ENCODE data around the gene VSTM1.

Gene VSTM1

DNA sequence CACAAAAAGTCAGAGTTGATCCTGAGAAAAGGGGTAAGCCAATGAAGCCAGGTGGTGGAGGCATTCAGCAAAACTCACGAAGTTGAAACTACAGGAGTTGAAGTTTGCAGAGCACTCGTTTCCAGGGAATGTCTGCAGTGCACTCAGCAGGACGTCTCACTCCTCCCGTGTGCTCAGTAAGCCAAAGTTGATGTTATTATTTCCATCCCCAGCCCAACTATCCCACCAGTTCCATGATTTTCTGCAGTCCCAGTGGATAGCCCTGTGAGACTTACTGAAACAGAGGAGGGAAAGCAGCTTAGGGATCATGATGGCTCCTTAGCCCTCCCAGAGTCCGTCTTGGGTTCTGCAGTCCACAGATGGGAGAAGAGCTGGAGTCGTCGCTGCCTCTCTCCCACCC is 17.3 kb upstream of the VSTM1 start, which contains the start of gene TARM1:
TARM1 (minus strand) TSS at position 334 of the 400 bp plus-strand sequence; CDS start at position 309, 25 bp downstream.
- ChIA-PET POLR2A (no interaction called here), CTCF (no interaction called here)
- Histone ChIP-seq H3K9me3 (ENCODE audit: control insufficient read depth, insufficient read depth, low read depth, low read length) (no peaks in the 10 kb centered on the region; the same call in 1 of the 2 replicates), H3K27ac (ENCODE audit: extremely low read depth, low read depth, low read length) (no peak within 1 kb of the TSS), H3K36me3 (ENCODE audit: control insufficient read depth in 2 of 2, insufficient read depth in 1 of 2, low read length in 2 of 2) (no peaks in the 10 kb centered on the region), H3K4me3 (ENCODE audit: low read depth, low read length) (no peak within 1 kb of the TSS), H3K4me1 (ENCODE audit: control insufficient read depth, insufficient read depth, low read length) (no peaks in the 10 kb centered on the region)
- TF ChIP-seq, protein P1, sequence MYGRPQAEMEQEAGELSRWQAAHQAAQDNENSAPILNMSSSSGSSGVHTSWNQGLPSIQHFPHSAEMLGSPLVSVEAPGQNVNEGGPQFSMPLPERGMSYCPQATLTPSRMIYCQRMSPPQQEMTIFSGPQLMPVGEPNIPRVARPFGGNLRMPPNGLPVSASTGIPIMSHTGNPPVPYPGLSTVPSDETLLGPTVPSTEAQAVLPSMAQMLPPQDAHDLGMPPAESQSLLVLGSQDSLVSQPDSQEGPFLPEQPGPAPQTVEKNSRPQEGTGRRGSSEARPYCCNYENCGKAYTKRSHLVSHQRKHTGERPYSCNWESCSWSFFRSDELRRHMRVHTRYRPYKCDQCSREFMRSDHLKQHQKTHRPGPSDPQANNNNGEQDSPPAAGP (tag by site-specific recombination; IDR thresholded peaks at IDR 0.05): no peak
- TF ChIP-seq ZNF792 (tag by site-specific recombination; IDR thresholded peaks at IDR 0.05) (no peak), TRIM28 (IDR thresholded peaks at IDR 0.05; ENCODE audit: borderline replicate concordance, low read length) (peak; percentile 44; the same call in 1 of the 2 replicates)

- Histone ChIP-seq H3K4me3 (ENCODE audit: low read depth, low read length) (no peak overlapping the region), H3K9me3 (ENCODE audit: control insufficient read depth, insufficient read depth, low read depth, low read length) (no peaks in the 10 kb centered on the region; the same call in 1 of the 2 replicates), H3K27ac (ENCODE audit: extremely low read depth, low read depth, low read length) (no peak overlapping the region), H3K4me1 (ENCODE audit: control insufficient read depth, insufficient read depth, low read length) (no peaks in the 10 kb centered on the region), H3K36me3 (ENCODE audit: control insufficient read depth in 2 of 2, insufficient read depth in 1 of 2, low read length in 2 of 2) (no peaks in the 10 kb centered on the region)
- no peak for TF ChIP-seq BCL11A (tag by site-specific recombination; IDR thresholded peaks at IDR 0.05; ENCODE audit: low read depth)
- no peak for TF ChIP-seq ZNF184 (tag by site-specific recombination; IDR thresholded peaks at IDR 0.05)
- TF ChIP-seq ZNF292 (tag by site-specific recombination; IDR thresholded peaks at IDR 0.05; ENCODE audit: borderline replicate concordance, low read depth): no peak
- TF ChIP-seq ZNF221 (tag by site-specific recombination; IDR thresholded peaks at IDR 0.05; ENCODE audit: borderline replicate concordance): no peak
- no peak for TF ChIP-seq ZNF114 (tag by site-specific recombination; IDR thresholded peaks at IDR 0.05)
- no peak for TF ChIP-seq ZNF394 (tag by site-specific recombination; IDR thresholded peaks at IDR 0.05; ENCODE audit: borderline replicate concordance)
- TF ChIP-seq ZNF544 (tag by site-specific recombination; IDR thresholded peaks at IDR 0.05): no peak
- no peak for TF ChIP-seq IKZF3 (tag by site-specific recombination; IDR thresholded peaks at IDR 0.05)
- TF ChIP-seq ZSCAN30 (tag by site-specific recombination; IDR thresholded peaks at IDR 0.05): no peak
- no peak for TF ChIP-seq ZBTB11 (tag by site-specific recombination; conservative IDR thresholded peaks at IDR 0.05; ENCODE audit: low read depth)
- TF ChIP-seq ZNF404 (tag by site-specific recombination; IDR thresholded peaks at IDR 0.05): no peak
- ChIA-PET POLR2A (no interaction called here), CTCF (interaction anchor here (0.6 kb wide), 1 partner anchor 17 kb away, joined by 3 read pairs; no protein-coding TSS in a partner anchor)
Measured at GRCh38 chr19:54077334-54077733, 13.6 kb upstream of the VSTM1 start.

DNA sequence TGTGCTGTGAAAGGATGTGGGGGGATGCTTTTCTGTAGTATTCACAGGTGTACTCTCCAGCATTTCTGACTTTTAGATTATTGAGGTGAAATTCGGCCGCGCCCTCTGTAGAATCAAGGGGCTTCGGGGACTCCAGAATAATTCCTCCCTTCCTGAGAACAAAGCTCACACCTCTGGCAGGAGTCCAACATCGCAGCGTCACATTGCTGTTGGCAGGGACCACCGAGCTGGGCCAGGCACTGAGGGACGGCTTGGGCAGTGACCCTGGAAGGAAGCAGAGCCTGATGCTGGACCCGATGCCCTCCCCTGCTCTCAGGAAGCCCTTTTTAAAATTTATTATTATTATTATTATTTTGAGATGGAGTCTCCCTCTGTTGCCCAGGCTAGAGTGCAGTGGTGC is 11.2 kb upstream of the VSTM1 start:
- ChIA-PET CTCF (no interaction called here), POLR2A (interaction anchor here (0.6 kb wide), 1 partner anchor 114 kb away, joined by 3 read pairs; no protein-coding TSS in a partner anchor)
- Histone ChIP-seq H3K9me3 (ENCODE audit: control insufficient read depth, insufficient read depth, low read depth, low read length) (no peaks in the 10 kb centered on the region), H3K36me3 (ENCODE audit: control insufficient read depth in 2 of 2, insufficient read depth in 1 of 2, low read length in 2 of 2) (no peaks in the 10 kb centered on the region), H3K4me1 (ENCODE audit: control insufficient read depth, insufficient read depth, low read length) (no peaks in the 10 kb centered on the region), H3K4me3 (ENCODE audit: low read depth, low read length) (no peak overlapping the region), H3K27ac (ENCODE audit: extremely low read depth, low read depth, low read length) (no peak overlapping the region)
- TF ChIP-seq ZNF514 (tag by site-specific recombination; IDR thresholded peaks at IDR 0.05) (no peak), ZNF416 (tag by site-specific recombination; IDR thresholded peaks at IDR 0.05) (no peak), ZNF600 (tag by site-specific recombination; IDR thresholded peaks at IDR 0.05) (no peak), ZNF777 (tag by site-specific recombination; IDR thresholded peaks at IDR 0.05; ENCODE audit: borderline replicate concordance) (no peak), ZNF175 (tag by site-specific recombination; IDR thresholded peaks at IDR 0.05) (no peak), ZFP3 (tag by site-specific recombination; IDR thresholded peaks at IDR 0.05; ENCODE audit: low read depth) (no peak), ZNF391 (tag by site-specific recombination; IDR thresholded peaks at IDR 0.05; ENCODE audit: borderline replicate concordance, low read depth) (no peak), ZNF785 (tag by site-specific recombination; IDR thresholded peaks at IDR 0.05) (no peak), ZNF311 (tag by site-specific recombination; IDR thresholded peaks at IDR 0.05; ENCODE audit: borderline replicate concordance) (no peak)
- TF ChIP-seq, protein P2, sequence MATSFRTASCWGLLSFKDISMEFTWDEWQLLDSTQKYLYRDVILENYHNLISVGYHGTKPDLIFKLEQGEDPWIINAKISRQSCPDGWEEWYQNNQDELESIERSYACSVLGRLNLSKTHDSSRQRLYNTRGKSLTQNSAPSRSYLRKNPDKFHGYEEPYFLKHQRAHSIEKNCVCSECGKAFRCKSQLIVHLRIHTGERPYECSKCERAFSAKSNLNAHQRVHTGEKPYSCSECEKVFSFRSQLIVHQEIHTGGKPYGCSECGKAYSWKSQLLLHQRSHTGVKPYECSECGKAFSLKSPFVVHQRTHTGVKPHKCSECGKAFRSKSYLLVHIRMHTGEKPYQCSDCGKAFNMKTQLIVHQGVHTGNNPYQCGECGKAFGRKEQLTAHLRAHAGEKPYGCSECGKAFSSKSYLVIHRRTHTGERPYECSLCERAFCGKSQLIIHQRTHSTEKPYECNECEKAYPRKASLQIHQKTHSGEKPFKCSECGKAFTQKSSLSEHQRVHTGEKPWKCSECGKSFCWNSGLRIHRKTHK (tag by site-specific recombination; IDR thresholded peaks at IDR 0.05): no peak
